ENCODE data around the gene RAMP3. TPM values are rescaled to one million over a fixed set of nuclear protein-coding genes. Genes with fewer than 3 reads are reported as not detected.

The RAMP3 gene
- total and polyA plus RNA-seq, 9 of the 15 experiments (the other 6 are each of a cell fraction or from before 2014, with no cell fraction given), result not detected

GRCh38 chr7:45145881-45146280 is 11.7 kb upstream of the RAMP3 start:
- POLR2A ChIA-PET, result interaction anchor here (0.6 kb wide), 1 partner anchor 59 kb away, joined by 3 read pairs; no protein-coding TSS in a partner anchor
- no peak for FAIRE-seq
- TF ChIP-seq ELK1 (CRISPR knock-in tag; IDR thresholded peaks at IDR 0.05) (no peak), HNRNPH1 (optimal IDR thresholded peaks at IDR 0.05; ENCODE audit: low read depth, low read length) (no peak), ZZZ3 (IDR thresholded peaks at IDR 0.05) (no peak), MNT (conservative IDR thresholded peaks at IDR 0.05) (no peak), PRDM10 (IDR thresholded peaks at IDR 0.05; ENCODE audit: partially characterized antibody) (no peak), STAT5A (IDR thresholded peaks at IDR 0.05; ENCODE audit: borderline replicate concordance, low read length) (no peak), IRF1 (CRISPR knock-in tag; IDR thresholded peaks at IDR 0.05; ENCODE audit: borderline replicate concordance) (no peak), THRAP3 (IDR thresholded peaks at IDR 0.05; ENCODE audit: borderline replicate concordance) (no peak), BRCA1 (IDR thresholded peaks at IDR 0.05) (no peak), BRCA1 (CRISPR knock-in tag; IDR thresholded peaks at IDR 0.05) (no peak), TSC22D4 (tag; IDR thresholded peaks at IDR 0.05) (no peak), LARP7 (IDR thresholded peaks at IDR 0.05) (no peak), DLX4 (CRISPR knock-in tag; IDR thresholded peaks at IDR 0.05) (no peak)
- TF ChIP-seq, protein P1, sequence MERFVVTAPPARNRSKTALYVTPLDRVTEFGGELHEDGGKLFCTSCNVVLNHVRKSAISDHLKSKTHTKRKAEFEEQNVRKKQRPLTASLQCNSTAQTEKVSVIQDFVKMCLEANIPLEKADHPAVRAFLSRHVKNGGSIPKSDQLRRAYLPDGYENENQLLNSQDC (CRISPR knock-in tag; IDR thresholded peaks at IDR 0.05), result no peak

More at GRCh38 chr7:45145881-45146280, 11.7 kb upstream of the RAMP3 start:
- BruUV-seq (replicated peaks), result no TSS peak
- CTCF ChIA-PET (ENCODE audit: low intra/inter-chr PET ratio), result no interaction called here
- Histone ChIP-seq H3K9me1 (ENCODE audit: control insufficient read depth, insufficient read depth, low read length) (no peaks in the 10 kb centered on the region), H3K27ac (ENCODE audit: extremely low read depth, low read depth, low read length) (no peak overlapping the region), H3K27me3 (ENCODE audit: control insufficient read depth in 2 of 2, insufficient read depth in 2 of 2, low read length in 2 of 2) (peaks cover 10 to 29% of the 10 kb centered on the region in 2 experiments), H3K4me3 (no peak overlapping the region), H3K9ac (ENCODE audit: insufficient read depth in 1 of 2, low read depth in 2 of 2, low read length in 2 of 2) (no peak overlapping the region), H3K9me3 (replicated peaks; ENCODE audit: control insufficient read depth, insufficient read depth, low read depth, low read length) (no peaks in the 10 kb centered on the region), H3K79me2 (ENCODE audit: control insufficient read depth, insufficient read depth, low read length) (no peaks in the 10 kb centered on the region), H4K20me1 (replicated peaks; ENCODE audit: control insufficient read depth, insufficient read depth, low read length) (0 out of 2 replicates have a peak, but pooled peaks cover 3% of the 10 kb centered on the region), H3K4me2 (ENCODE audit: insufficient read depth, low read length) (no peak overlapping the region), H2AFZ (ENCODE audit: low read depth, low read length) (no peak overlapping the region), H3K36me3 (ENCODE audit: control insufficient read depth, insufficient read depth, low read length) (no peaks in the 10 kb centered on the region), H3K4me1 (replicated peaks in 1 of 2; ENCODE audit: control insufficient read depth in 2 of 2, insufficient read depth in 2 of 2, low read length in 2 of 2) (peaks cover 0 to 12% of the 10 kb centered on the region in 2 experiments; a peak in 2 of 5 replicates)
- intact Hi-C loops (cut with micrococcal nuclease) (no loop called here), in situ Hi-C loops (cut with MboI) (no loop called here)
- WGBS (ENCODE audit: insufficient coverage, low coverage, missing lambda C conversion rate), result 25% methylated on average over 7 of the region's 7 CpGs
- ATAC-seq, result no peak
- no peak for DNase-seq (ENCODE audit: extremely low read depth in 1 of 4, low spot score in 3 of 4)
